Measurements from ENCODE around the gene KIF14. TPM values are rescaled to one million over a fixed set of nuclear protein-coding genes. Genes with fewer than 3 reads are reported as not detected.
"Not testable (repeated sequence)": the region's sequence is repeated elsewhere in the genome, so short reads cannot be mapped to it uniquely, and the experiment has no call there.

Gene KIF14
- total RNA-seq, 1 experiment from 2014 or later = 25.5 TPM

DNA sequence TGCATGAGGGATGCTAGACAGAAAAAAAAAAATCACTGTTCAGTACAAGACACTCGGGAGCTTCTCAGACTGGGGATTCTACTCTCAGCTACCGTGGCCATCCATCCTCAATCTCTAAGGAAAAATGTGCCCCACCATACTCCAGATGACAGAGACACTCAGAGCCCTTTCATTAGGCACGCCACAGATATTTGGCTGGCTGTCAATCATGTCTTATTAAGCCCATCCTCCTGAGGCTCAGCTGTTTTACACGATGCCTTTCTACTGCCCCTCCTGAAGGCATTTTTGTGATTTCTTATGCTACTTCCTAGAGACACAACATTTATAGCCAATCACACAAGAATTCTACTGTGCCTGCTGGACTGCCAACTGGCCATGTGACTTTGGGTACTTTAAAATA is 92.9 kb downstream of the KIF14 start:
- DNase-seq (ENCODE audit: unreplicated experiment) = no peak
- Mint-ChIP-seq H3K36me3 (ENCODE audit: insufficient read depth, unreplicated experiment) (no peaks in the 10 kb centered on the region), H3K27ac (ENCODE audit: low read depth, unreplicated experiment) (no peak overlapping the region), H3K4me1 (ENCODE audit: insufficient read depth, unreplicated experiment) (no peaks in the 10 kb centered on the region), H3K9me3 (ENCODE audit: unreplicated experiment) (no peaks in the 10 kb centered on the region), H3K4me3 (ENCODE audit: unreplicated experiment) (no peak overlapping the region), H3K27me3 (ENCODE audit: insufficient read depth, unreplicated experiment) (no peaks in the 10 kb centered on the region)
- TF ChIP-seq, protein P1, sequence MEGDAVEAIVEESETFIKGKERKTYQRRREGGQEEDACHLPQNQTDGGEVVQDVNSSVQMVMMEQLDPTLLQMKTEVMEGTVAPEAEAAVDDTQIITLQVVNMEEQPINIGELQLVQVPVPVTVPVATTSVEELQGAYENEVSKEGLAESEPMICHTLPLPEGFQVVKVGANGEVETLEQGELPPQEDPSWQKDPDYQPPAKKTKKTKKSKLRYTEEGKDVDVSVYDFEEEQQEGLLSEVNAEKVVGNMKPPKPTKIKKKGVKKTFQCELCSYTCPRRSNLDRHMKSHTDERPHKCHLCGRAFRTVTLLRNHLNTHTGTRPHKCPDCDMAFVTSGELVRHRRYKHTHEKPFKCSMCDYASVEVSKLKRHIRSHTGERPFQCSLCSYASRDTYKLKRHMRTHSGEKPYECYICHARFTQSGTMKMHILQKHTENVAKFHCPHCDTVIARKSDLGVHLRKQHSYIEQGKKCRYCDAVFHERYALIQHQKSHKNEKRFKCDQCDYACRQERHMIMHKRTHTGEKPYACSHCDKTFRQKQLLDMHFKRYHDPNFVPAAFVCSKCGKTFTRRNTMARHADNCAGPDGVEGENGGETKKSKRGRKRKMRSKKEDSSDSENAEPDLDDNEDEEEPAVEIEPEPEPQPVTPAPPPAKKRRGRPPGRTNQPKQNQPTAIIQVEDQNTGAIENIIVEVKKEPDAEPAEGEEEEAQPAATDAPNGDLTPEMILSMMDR (IDR thresholded peaks at IDR 0.05; ENCODE audit: unreplicated experiment) = no peak
- POLR2A ChIA-PET = no interaction called here
- no TSS peak for BruUV-seq (replicated peaks)
- CTCF ChIA-PET = interaction anchor here (0.6 to 3.9 kb wide), 10 partner anchors 15 to 870 kb away, joined by 3 to 20 read pairs (median 4); no protein-coding TSS in a partner anchor
- intact Hi-C loops (cut with micrococcal nuclease) = no loop called here

DNA sequence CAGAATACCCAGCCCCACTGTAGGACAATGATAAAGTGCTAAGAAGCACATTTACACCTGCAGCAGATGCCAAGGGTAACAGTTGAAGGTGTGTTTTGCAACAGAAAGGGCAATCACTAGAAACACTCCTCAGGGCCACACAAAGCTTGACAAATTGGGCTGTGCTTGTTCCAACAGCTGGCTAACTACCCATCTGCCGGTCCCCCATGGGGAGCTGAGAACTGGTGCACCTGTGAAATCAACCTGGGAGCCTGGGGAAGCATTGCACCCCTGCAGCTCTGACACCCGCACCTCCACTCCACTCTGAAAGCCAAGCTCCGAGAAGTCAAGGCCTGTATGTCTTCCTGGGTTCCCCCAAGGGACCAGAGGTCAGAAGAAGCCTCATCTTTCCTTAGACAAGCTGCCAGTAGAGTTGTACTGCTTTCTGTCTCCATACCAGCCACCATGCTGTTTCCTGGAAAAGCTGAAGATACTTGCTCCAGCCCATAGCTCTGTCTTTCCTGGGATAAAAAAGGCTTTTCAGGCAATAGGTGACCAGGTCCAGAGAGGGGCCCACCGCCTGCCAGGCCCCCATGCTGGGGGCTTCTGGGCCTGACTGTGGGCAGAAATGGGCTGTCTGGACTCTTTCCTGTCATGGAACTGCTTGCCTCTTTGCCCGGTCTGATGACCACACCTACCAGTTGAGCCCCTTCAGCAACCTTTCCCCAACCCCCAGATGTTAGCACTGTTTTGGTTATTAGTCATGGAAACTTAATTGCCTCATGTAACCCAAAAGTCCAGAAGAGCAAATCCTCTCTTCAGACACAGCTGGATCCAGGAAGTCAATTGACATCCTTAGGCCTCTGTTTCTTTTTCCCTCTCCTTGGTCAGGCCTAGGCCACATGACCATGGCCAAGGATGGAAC is 93.6 kb downstream of the KIF14 start:
- no peaks in the 10 kb centered on the region for H3K36me3 Mint-ChIP-seq (ENCODE audit: insufficient read depth, unreplicated experiment)
- H3K9me3 Mint-ChIP-seq (ENCODE audit: unreplicated experiment) = no peaks in the 10 kb centered on the region
- intact Hi-C loops (cut with micrococcal nuclease) = no loop called here
- BruUV-seq (replicated peaks) = no TSS peak
- H3K4me1 Mint-ChIP-seq (ENCODE audit: insufficient read depth, unreplicated experiment) = no peaks in the 10 kb centered on the region
- ChIA-PET CTCF (interaction anchor here (0.7 to 3.9 kb wide), 8 partner anchors 15 to 869 kb away, joined by 3 to 20 read pairs (median 4); no protein-coding TSS in a partner anchor), POLR2A (interaction anchor here (0.5 kb wide), 1 partner anchor 70 kb away, joined by 3 read pairs; no protein-coding TSS in a partner anchor)
- no peak for DNase-seq (ENCODE audit: unreplicated experiment)
- H3K27me3 Mint-ChIP-seq (ENCODE audit: insufficient read depth, unreplicated experiment) = no peaks in the 10 kb centered on the region
- no peak overlapping the region for H3K27ac Mint-ChIP-seq (ENCODE audit: low read depth, unreplicated experiment)
- H3K4me3 Mint-ChIP-seq (ENCODE audit: unreplicated experiment) = no peak overlapping the region
- TF ChIP-seq, protein P1 (IDR thresholded peaks at IDR 0.05; ENCODE audit: unreplicated experiment) = no peak

DNA sequence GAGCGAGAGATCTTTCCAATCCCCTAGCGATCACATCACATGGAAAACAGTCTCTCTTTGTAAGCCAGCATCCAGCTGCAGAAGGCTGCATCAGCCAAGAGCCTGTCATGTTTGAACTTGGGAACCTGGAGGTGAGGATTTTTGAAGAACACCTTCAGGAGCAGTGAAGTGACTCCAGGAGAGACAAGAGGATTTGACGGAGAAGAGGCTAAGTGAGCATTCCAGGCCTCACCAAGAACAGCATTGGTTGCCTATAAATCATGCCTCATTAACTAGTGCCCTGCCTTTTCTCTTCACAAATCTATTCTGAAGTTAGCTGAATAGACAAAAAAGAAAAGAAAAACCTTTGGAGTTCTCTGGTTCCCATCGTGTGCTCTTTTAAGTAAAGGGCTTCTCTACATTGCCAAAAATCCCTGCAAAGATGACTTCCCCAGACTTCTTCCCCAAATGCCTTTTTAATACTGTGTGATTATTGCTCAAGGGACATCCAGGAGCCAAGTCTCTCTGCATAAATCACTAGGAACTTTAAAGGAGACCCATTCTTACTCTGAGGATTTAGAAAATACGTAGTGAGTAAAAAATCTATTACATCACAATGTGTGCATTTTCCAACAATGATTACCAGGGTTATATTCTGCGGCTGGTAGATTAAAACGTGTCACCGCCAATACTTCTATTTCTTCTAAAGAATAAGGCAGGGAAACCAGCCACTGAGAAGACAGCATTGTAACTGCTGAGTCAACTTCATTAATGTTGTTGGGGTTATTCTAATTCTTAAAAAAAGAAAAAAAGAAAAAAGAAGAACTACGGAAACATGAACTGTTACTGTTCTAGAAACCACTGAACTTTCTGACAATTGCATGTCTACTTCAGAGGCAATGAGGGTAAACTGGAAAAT is 95.2 kb downstream of the KIF14 start:
- Mint-ChIP-seq H3K9me3 (ENCODE audit: unreplicated experiment) (no peaks in the 10 kb centered on the region), H3K27ac (ENCODE audit: low read depth, unreplicated experiment) (no peak overlapping the region), H3K4me3 (ENCODE audit: unreplicated experiment) (no peak overlapping the region), H3K27me3 (ENCODE audit: insufficient read depth, unreplicated experiment) (no peaks in the 10 kb centered on the region), H3K4me1 (ENCODE audit: insufficient read depth, unreplicated experiment) (no peaks in the 10 kb centered on the region), H3K36me3 (ENCODE audit: insufficient read depth, unreplicated experiment) (no peaks in the 10 kb centered on the region)
- intact Hi-C loops (cut with micrococcal nuclease) = no loop called here
- CTCF ChIA-PET = interaction anchor here (3.9 kb wide), 1 partner anchor 16 kb away, joined by 20 read pairs; no protein-coding TSS in a partner anchor
- BruUV-seq (replicated peaks) = no TSS peak
- TF ChIP-seq, protein P1 (IDR thresholded peaks at IDR 0.05; ENCODE audit: unreplicated experiment) = no peak
- DNase-seq (ENCODE audit: unreplicated experiment) = no peak
- POLR2A ChIA-PET = no interaction called here

DNA sequence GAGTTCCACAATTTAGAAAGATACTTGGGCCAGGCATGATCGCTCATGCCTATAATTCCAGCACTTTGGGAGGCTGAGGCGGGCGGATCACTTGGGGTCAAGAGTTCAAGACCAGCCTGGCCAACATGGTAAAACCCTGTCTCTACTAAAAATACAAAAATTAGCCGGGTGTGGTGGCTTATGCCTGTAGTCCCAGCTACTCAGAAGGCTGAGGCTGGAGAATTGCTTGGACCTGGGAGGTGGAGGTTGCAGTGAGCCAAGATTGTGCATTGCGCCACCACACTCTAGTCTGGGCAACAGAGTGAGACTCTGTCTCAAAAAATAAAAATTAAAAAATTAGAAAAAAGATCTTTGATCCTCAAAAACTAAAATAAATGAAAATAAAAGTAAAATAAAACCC is 96.0 kb downstream of the KIF14 start:
- H3K4me1 Mint-ChIP-seq (ENCODE audit: insufficient read depth, unreplicated experiment); H3K36me3 Mint-ChIP-seq (ENCODE audit: insufficient read depth, unreplicated experiment); intact Hi-C loops (cut with micrococcal nuclease); H3K27ac Mint-ChIP-seq (ENCODE audit: low read depth, unreplicated experiment); POLR2A ChIA-PET; DNase-seq (ENCODE audit: unreplicated experiment); H3K9me3 Mint-ChIP-seq (ENCODE audit: unreplicated experiment); H3K4me3 Mint-ChIP-seq (ENCODE audit: unreplicated experiment); H3K27me3 Mint-ChIP-seq (ENCODE audit: insufficient read depth, unreplicated experiment); BruUV-seq (replicated peaks): not testable (repeated sequence)
- CTCF ChIA-PET = interaction anchor here (0.6 to 1.1 kb wide), 3 partner anchors 11 to 316 kb away, joined by 3 to 7 read pairs (median 3); no protein-coding TSS in a partner anchor
